ENCODE results near the gene DNAI2.

DNAI2 gene

GRCh38 chr17:74292495-74292894, 18.5 kb downstream of the DNAI2 start (continued):
- TF ChIP-seq, protein P1, sequence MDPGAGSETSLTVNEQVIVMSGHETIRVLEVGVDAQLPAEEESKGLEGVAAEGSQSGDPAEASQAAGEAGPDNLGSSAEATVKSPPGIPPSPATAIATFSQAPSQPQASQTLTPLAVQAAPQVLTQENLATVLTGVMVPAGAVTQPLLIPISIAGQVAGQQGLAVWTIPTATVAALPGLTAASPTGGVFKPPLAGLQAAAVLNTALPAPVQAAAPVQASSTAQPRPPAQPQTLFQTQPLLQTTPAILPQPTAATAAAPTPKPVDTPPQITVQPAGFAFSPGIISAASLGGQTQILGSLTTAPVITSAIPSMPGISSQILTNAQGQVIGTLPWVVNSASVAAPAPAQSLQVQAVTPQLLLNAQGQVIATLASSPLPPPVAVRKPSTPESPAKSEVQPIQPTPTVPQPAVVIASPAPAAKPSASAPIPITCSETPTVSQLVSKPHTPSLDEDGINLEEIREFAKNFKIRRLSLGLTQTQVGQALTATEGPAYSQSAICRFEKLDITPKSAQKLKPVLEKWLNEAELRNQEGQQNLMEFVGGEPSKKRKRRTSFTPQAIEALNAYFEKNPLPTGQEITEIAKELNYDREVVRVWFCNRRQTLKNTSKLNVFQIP (CRISPR knock-in tag; IDR thresholded peaks at IDR 0.05; ENCODE audit: borderline replicate concordance, low read depth), result no peak
- no peak for TF ChIP-seq ARNTL (CRISPR knock-in tag; IDR thresholded peaks at IDR 0.05; ENCODE audit: borderline replicate concordance, low read depth)
- no peak for TF ChIP-seq ZNF8 (CRISPR knock-in tag; IDR thresholded peaks at IDR 0.05)
- TF ChIP-seq TOX (CRISPR knock-in tag; IDR thresholded peaks at IDR 0.05; ENCODE audit: borderline replicate concordance), result no peak

GRCh38 chr17:74295625-74296547, 21.9 kb downstream of the DNAI2 start:
- TF ChIP-seq, protein P2, sequence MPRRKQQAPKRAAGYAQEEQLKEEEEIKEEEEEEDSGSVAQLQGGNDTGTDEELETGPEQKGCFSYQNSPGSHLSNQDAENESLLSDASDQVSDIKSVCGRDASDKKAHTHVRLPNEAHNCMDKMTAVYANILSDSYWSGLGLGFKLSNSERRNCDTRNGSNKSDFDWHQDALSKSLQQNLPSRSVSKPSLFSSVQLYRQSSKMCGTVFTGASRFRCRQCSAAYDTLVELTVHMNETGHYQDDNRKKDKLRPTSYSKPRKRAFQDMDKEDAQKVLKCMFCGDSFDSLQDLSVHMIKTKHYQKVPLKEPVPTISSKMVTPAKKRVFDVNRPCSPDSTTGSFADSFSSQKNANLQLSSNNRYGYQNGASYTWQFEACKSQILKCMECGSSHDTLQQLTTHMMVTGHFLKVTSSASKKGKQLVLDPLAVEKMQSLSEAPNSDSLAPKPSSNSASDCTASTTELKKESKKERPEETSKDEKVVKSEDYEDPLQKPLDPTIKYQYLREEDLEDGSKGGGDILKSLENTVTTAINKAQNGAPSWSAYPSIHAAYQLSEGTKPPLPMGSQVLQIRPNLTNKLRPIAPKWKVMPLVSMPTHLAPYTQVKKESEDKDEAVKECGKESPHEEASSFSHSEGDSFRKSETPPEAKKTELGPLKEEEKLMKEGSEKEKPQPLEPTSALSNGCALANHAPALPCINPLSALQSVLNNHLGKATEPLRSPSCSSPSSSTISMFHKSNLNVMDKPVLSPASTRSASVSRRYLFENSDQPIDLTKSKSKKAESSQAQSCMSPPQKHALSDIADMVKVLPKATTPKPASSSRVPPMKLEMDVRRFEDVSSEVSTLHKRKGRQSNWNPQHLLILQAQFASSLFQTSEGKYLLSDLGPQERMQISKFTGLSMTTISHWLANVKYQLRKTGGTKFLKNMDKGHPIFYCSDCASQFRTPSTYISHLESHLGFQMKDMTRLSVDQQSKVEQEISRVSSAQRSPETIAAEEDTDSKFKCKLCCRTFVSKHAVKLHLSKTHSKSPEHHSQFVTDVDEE (CRISPR knock-in tag; IDR thresholded peaks at IDR 0.05), result no peak
- TF ChIP-seq ZNF70 (CRISPR knock-in tag; IDR thresholded peaks at IDR 0.05) (no peak), BACH2 (CRISPR knock-in tag; IDR thresholded peaks at IDR 0.05; ENCODE audit: borderline replicate concordance) (no peak), RARB (CRISPR knock-in tag; IDR thresholded peaks at IDR 0.05) (no peak), ZC3H10 (CRISPR knock-in tag; IDR thresholded peaks at IDR 0.05) (no peak), PATZ1 (CRISPR knock-in tag; IDR thresholded peaks at IDR 0.05; ENCODE audit: borderline replicate concordance) (no peak), ZNF8 (CRISPR knock-in tag; IDR thresholded peaks at IDR 0.05) (no peak), ARNTL (CRISPR knock-in tag; IDR thresholded peaks at IDR 0.05; ENCODE audit: borderline replicate concordance, low read depth) (no peak), CSDC2 (CRISPR knock-in tag; IDR thresholded peaks at IDR 0.05) (no peak), SNAI2 (CRISPR knock-in tag; IDR thresholded peaks at IDR 0.05) (no peak), ZFP30 (CRISPR knock-in tag; IDR thresholded peaks at IDR 0.05) (no peak), ZFP3 (CRISPR knock-in tag; IDR thresholded peaks at IDR 0.05) (no peak), GLIS3 (CRISPR knock-in tag; IDR thresholded peaks at IDR 0.05) (no peak), ZNF565 (CRISPR knock-in tag; conservative IDR thresholded peaks at IDR 0.05; ENCODE audit: low read depth) (no peak)
- TF ChIP-seq, protein P3, sequence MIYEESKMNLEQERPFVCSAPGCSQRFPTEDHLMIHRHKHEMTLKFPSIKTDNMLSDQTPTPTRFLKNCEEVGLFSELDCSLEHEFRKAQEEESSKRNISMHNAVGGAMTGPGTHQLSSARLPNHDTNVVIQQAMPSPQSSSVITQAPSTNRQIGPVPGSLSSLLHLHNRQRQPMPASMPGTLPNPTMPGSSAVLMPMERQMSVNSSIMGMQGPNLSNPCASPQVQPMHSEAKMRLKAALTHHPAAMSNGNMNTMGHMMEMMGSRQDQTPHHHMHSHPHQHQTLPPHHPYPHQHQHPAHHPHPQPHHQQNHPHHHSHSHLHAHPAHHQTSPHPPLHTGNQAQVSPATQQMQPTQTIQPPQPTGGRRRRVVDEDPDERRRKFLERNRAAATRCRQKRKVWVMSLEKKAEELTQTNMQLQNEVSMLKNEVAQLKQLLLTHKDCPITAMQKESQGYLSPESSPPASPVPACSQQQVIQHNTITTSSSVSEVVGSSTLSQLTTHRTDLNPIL (CRISPR knock-in tag; IDR thresholded peaks at IDR 0.05; ENCODE audit: low read depth), result no peak
- ATAC-seq, result no peak

GRCh38 chr17:74296548-74296936, 22.5 kb downstream of the DNAI2 start:
- TF ChIP-seq TCF4 (CRISPR knock-in tag; IDR thresholded peaks at IDR 0.05; ENCODE audit: borderline replicate concordance) (peak; percentile 44; the same call in 1 of the 2 replicates), PPARA (CRISPR knock-in tag; IDR thresholded peaks at IDR 0.05; ENCODE audit: borderline replicate concordance) (no peak), BACH2 (CRISPR knock-in tag; IDR thresholded peaks at IDR 0.05; ENCODE audit: borderline replicate concordance) (no peak)
- peak; percentile 54; the same call in 2 of the 3 replicates for ATAC-seq

DNA sequence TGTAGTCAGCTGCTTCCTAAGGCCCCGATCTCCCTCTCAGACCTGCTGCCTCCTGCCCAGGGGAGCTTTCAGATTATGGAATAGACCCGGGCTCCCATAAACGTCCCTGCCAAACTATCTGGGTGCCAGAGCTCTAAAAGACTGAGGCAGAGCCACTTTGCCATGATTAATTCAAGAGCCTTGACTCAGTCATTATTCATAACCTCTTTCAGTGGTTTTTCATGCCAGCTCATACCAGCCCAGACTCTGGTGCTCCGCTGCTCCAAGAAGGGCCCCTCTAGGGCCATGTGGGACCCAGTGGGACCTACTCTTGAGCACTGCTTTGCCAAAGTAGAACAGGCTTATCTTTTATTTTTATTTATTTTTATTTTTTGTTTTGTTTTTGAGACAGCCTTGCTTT, 23.9 kb downstream of the DNAI2 start:
- TF ChIP-seq ZC3H10 (CRISPR knock-in tag; IDR thresholded peaks at IDR 0.05) (no peak), TCF4 (CRISPR knock-in tag; IDR thresholded peaks at IDR 0.05; ENCODE audit: borderline replicate concordance) (no peak), BACH2 (CRISPR knock-in tag; IDR thresholded peaks at IDR 0.05; ENCODE audit: borderline replicate concordance) (no peak), PPARA (CRISPR knock-in tag; IDR thresholded peaks at IDR 0.05; ENCODE audit: borderline replicate concordance) (no peak), TOX (CRISPR knock-in tag; IDR thresholded peaks at IDR 0.05; ENCODE audit: borderline replicate concordance) (no peak), GLIS3 (CRISPR knock-in tag; IDR thresholded peaks at IDR 0.05) (no peak)
- ATAC-seq, result no peak

Measured in SK-N-SH treated with all-trans-retinoic acid at 6 μM for 48 hours (cell line).